HepG2 (cell line): Measurements from ENCODE around the gene GPS1. TPM values are rescaled to one million over a fixed set of nuclear protein-coding genes. Genes with fewer than 3 reads are reported as not detected.
A peak's percentile ranks its signal among the peaks of the same experiment; 100 is the strongest.

Experiments
- ASH2L ChIP-seq: fragments of 300-600, 200-600 bp; sonication (generic); IDR thresholded peaks from 2 replicates; pipeline ENCODE4 v1.7.0; 2017; ENCODE audit warnings: low read depth, mild to moderate bottlenecking, moderate library complexity, mixed read lengths, low read length; ENCODE audit not compliant: insufficient read length
- BORCS8-MEF2B ChIP-seq: sonication (generic); formaldehyde crosslinking; IDR thresholded peaks from 2 replicates; pipeline ENCODE4 v1.8.0; 2022; ENCODE audit warnings: mild to moderate bottlenecking, missing genetic modification reagents
- CENPT ChIP-seq: sonication (generic); formaldehyde crosslinking; IDR thresholded peaks from 2 replicates; pipeline ENCODE4 v1.8.0; 2022; ENCODE audit warnings: low read depth, mild to moderate bottlenecking, moderate library complexity, missing genetic modification reagents
- HOXA9 ChIP-seq: sonication (generic); formaldehyde crosslinking; IDR thresholded peaks from 2 replicates; pipeline ENCODE4 v1.8.1; 2022; ENCODE audit warnings: missing genetic modification reagents, mild to moderate bottlenecking, moderate library complexity, borderline replicate concordance
- KAT2B ChIP-seq: fragments of 150-350 bp; IDR thresholded peaks from 2 replicates; pipeline ENCODE4 v1.6.1; 2014; ENCODE audit warnings: low read depth, low read length, borderline replicate concordance
- MED1 ChIP-seq: sonication (generic); formaldehyde crosslinking; IDR thresholded peaks from 2 replicates; pipeline ENCODE4 v1.4.0; 2020; ENCODE audit warnings: missing genetic modification reagents
- MED8 ChIP-seq: sonication (generic); formaldehyde crosslinking; IDR thresholded peaks from 2 replicates; pipeline ENCODE4 v1.8.1; 2023; ENCODE audit warnings: mild to moderate bottlenecking, missing genetic modification reagents; ENCODE audit not compliant: insufficient replicate concordance
- NFRKB ChIP-seq: fragments of 450-650 bp; IDR thresholded peaks from 2 replicates; pipeline ENCODE4 v1.6.1; 2017
- NONO ChIP-seq, 2 experiments: fragments of 450-650 bp in 1 of 2; sonication (generic) in 1 of 2; formaldehyde crosslinking in 1 of 2; IDR thresholded peaks in 1 of 2; conservative IDR thresholded peaks in 1 of 2; 2 replicates each; pipeline versions ENCODE4 v1.6.1 to v1.8.0; 2017 to 2022; ENCODE audit warnings: mild to moderate bottlenecking in 1 of 2, missing genetic modification reagents in 1 of 2, moderate library complexity in 1 of 2
- RFXANK ChIP-seq: IDR thresholded peaks from 2 replicates; pipeline ENCODE4 v1.6.1; 2016
- ZNF232 ChIP-seq: sonication (generic); formaldehyde crosslinking; IDR thresholded peaks from 2 replicates; pipeline ENCODE4 v1.4.0; 2020; ENCODE audit warnings: missing genetic modification reagents, borderline replicate concordance
- ZNF451 ChIP-seq: sonication (generic); formaldehyde crosslinking; IDR thresholded peaks from 2 replicates; pipeline ENCODE4 v1.5.0; 2020; ENCODE audit warnings: mild to moderate bottlenecking, missing genetic modification reagents
- polyA plus RNA-seq, 8 experiments: library from polyadenylated mRNA; depleted of rRNA in 3 of 8; stranded (reverse) in 7 of 8; unstranded in 1 of 8; fragments of >200 nt; fragmentation: Illumina TruSeq in 4 of 8; extraction: Trizol in 4 of 8; gene quantifications; 2 replicates each; pipeline versions ENCODE4 v1.2.1 to v1.2.3, GENCODE V29; 2011 to 2016; ENCODE audit warnings: low read depth in 4 of 8, missing spikeins in 1 of 8, mixed read lengths in 1 of 8; ENCODE audit not compliant: insufficient read depth in 1 of 8
- total RNA-seq, 5 experiments: library from RNA; depleted of rRNA; stranded (reverse); fragments of >200 nt; fragmentation: Illumina TruSeq; extraction: Trizol; gene quantifications; 2 replicates each; pipeline ENCODE4 v1.2.3, GENCODE V29; 2016; ENCODE audit warnings: low read depth in 1 of 5
- TF ChIP-seq, protein P1 (sequence below): IDR thresholded peaks from 2 replicates; pipeline ENCODE4 v1.6.1; 2016; ENCODE audit warnings: low read depth
- TF ChIP-seq, protein P2 (sequence below), 2 experiments: sonication (generic) in 1 of 2; formaldehyde crosslinking in 1 of 2; IDR thresholded peaks; 2 replicates each; pipeline versions ENCODE4 v1.6.1 to v1.9.0; 2014 to 2022; ENCODE audit warnings: antibody characterized with exemption in 1 of 2, borderline replicate concordance in 1 of 2, inconsistent platforms in 1 of 2, low read depth in 1 of 2, missing genetic modification reagents in 1 of 2
- TF ChIP-seq, protein P3 (sequence below): sonication (generic); formaldehyde crosslinking; IDR thresholded peaks from 2 replicates; pipeline ENCODE4 v1.5.0; 2020; ENCODE audit warnings: mild to moderate bottlenecking, low read depth, missing genetic modification reagents, borderline replicate concordance
- TF ChIP-seq, protein P4 (sequence below): sonication (generic); formaldehyde crosslinking; IDR thresholded peaks from 2 replicates; pipeline ENCODE4 v1.4.0; 2020; ENCODE audit warnings: low read depth, mild to moderate bottlenecking, missing genetic modification reagents

GPS1 gene
- total and polyA plus RNA-seq, 2 of the 13 experiments (the other 11 are each of a cell fraction or from before 2014, with no cell fraction given) = 124 to 128 TPM

DNA sequence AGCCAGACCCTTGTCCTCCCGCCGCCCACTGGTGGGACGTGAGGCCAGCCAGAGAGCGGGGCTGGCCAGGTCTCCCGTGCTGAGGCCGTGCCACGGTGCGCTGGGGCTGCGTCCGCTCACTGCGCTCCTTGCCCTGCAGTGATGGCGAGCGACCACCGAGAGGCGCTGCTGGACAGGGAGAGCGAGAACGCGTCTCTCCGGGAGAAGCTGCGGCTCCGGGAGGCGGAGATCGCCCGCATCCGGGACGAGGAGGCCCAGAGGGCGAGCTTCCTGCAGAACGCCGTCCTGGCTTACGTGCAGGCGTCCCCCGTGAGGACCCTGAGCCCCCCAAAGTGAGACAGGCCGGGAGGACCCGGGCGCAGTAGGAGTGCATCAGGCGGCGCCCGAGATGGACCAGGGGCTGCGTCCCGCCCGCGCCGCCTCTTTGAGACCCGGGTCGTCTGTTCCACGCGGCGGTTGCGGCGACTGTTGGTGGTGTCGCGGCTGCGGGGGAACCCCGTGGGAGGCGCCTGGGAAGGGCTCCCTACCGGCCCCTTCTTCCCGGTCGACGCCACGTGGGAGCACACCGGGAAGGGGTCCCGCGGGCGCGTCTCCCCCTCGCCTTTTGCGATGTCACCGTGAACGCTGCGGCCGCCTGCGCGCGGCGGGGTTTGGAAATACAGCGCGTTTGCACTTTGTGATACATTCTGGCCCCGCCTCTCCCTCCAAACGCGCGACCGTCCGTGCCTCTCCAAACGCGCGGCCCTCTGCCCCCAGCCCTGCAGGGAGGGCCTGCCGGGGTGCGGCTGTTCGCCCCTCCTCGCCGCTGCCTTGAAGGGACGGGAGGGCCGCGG lies 21.0 kb upstream of the GPS1 start (continued):
- TF ChIP-seq, protein P1, sequence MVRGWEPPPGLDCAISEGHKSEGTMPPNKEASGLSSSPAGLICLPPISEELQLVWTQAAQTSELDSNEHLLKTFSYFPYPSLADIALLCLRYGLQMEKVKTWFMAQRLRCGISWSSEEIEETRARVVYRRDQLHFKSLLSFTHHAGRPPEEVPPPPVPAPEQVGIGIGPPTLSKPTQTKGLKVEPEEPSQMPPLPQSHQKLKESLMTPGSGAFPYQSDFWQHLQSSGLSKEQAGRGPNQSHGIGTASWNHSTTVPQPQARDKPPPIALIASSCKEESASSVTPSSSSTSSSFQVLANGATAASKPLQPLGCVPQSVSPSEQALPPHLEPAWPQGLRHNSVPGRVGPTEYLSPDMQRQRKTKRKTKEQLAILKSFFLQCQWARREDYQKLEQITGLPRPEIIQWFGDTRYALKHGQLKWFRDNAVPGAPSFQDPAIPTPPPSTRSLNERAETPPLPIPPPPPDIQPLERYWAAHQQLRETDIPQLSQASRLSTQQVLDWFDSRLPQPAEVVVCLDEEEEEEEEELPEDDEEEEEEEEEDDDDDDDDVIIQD (CRISPR knock-in tag) = no peak
- TF ChIP-seq, protein P2, sequence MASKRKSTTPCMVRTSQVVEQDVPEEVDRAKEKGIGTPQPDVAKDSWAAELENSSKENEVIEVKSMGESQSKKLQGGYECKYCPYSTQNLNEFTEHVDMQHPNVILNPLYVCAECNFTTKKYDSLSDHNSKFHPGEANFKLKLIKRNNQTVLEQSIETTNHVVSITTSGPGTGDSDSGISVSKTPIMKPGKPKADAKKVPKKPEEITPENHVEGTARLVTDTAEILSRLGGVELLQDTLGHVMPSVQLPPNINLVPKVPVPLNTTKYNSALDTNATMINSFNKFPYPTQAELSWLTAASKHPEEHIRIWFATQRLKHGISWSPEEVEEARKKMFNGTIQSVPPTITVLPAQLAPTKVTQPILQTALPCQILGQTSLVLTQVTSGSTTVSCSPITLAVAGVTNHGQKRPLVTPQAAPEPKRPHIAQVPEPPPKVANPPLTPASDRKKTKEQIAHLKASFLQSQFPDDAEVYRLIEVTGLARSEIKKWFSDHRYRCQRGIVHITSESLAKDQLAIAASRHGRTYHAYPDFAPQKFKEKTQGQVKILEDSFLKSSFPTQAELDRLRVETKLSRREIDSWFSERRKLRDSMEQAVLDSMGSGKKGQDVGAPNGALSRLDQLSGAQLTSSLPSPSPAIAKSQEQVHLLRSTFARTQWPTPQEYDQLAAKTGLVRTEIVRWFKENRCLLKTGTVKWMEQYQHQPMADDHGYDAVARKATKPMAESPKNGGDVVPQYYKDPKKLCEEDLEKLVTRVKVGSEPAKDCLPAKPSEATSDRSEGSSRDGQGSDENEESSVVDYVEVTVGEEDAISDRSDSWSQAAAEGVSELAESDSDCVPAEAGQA (IDR thresholded peaks at IDR 0.05; ENCODE audit: low read depth) = 0 out of 2 replicates have a peak, but pooled peaks have one; percentile 18
- TF ChIP-seq, protein P2 (CRISPR knock-in tag; IDR thresholded peaks at IDR 0.05; ENCODE audit: borderline replicate concordance) = no peak
- TF ChIP-seq HOXA9 (CRISPR knock-in tag) = no peak
- TF ChIP-seq, protein P3, sequence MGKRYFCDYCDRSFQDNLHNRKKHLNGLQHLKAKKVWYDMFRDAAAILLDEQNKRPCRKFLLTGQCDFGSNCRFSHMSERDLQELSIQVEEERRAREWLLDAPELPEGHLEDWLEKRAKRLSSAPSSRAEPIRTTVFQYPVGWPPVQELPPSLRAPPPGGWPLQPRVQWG (CRISPR knock-in tag) = no peak
- TF ChIP-seq NFRKB = no peak
- no peak for TF ChIP-seq RFXANK (CRISPR knock-in tag)
- no peak for TF ChIP-seq KAT2B
- no peak for TF ChIP-seq ZNF451 (CRISPR knock-in tag)
- TF ChIP-seq, protein P4, sequence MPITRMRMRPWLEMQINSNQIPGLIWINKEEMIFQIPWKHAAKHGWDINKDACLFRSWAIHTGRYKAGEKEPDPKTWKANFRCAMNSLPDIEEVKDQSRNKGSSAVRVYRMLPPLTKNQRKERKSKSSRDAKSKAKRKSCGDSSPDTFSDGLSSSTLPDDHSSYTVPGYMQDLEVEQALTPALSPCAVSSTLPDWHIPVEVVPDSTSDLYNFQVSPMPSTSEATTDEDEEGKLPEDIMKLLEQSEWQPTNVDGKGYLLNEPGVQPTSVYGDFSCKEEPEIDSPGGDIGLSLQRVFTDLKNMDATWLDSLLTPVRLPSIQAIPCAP (CRISPR knock-in tag) = no peak
- no peak for TF ChIP-seq NONO (IDR thresholded peaks at IDR 0.05)
- 0 out of 2 replicates have a peak, but pooled peaks have one; percentile 33 for TF ChIP-seq NONO (CRISPR knock-in tag; conservative IDR thresholded peaks at IDR 0.05)
- TF ChIP-seq MED8 (CRISPR knock-in tag) = no peak
- no peak for TF ChIP-seq ZNF232 (CRISPR knock-in tag)
- TF ChIP-seq MED1 = no peak
- TF ChIP-seq ASH2L = no peak
- TF ChIP-seq BORCS8-MEF2B (CRISPR knock-in tag) = no peak
- TF ChIP-seq CENPT (CRISPR knock-in tag) = no peak
